GM18526 (cell line): Measurements from ENCODE around the gene SNRNP70.

ENCODE experiments used
- POLR2A ChIP-seq: IDR thresholded peaks from 3 replicates; pipeline ENCODE4 v1.6.1; 2011; ENCODE audit not compliant: insufficient read length; ENCODE audit errors: extremely low read depth

The SNRNP70 gene

GRCh38 chr19:49150106-49150943 is 65.1 kb downstream of the SNRNP70 start:
- TF ChIP-seq POLR2A, result no peak

- no peak for TF ChIP-seq POLR2A
Observed at GRCh38 chr19:49150944-49151243, 65.6 kb downstream of the SNRNP70 start.

- TF ChIP-seq POLR2A, result no peak
Observed at GRCh38 chr19:49151267-49152118, 66.2 kb downstream of the SNRNP70 start.

- TF ChIP-seq POLR2A, result no peak
Observed at GRCh38 chr19:49152119-49152550, 66.9 kb downstream of the SNRNP70 start.

GRCh38 chr19:49153167-49153809 is 68.0 kb downstream of the SNRNP70 start:
- TF ChIP-seq POLR2A, result no peak

GRCh38 chr19:49154279-49154678 is 69.0 kb downstream of the SNRNP70 start:
- TF ChIP-seq POLR2A, result no peak

- TF ChIP-seq POLR2A, result no peak
Observed at GRCh38 chr19:49155005-49155819, 70.0 kb downstream of the SNRNP70 start, which contains the start of gene HRC. Gene HRC (minus strand): TSS chr19:49155396. CDS start chr19:49155237, 159 bp downstream.

- no peak for TF ChIP-seq POLR2A
Observed at GRCh38 chr19:49155820-49156346, 70.6 kb downstream of the SNRNP70 start.

GRCh38 chr19:49157445-49158224 is 72.4 kb downstream of the SNRNP70 start, which contains the start of gene TRPM4:
Gene TRPM4 (plus strand): TSS chr19:49157792. CDS start chr19:49157867, 75 bp downstream.
- no peak for TF ChIP-seq POLR2A
